NCI-H2107 (cell line): ENCODE measurements around the gene FBXL4.
"Not testable (repeated sequence)": the region's sequence is repeated elsewhere in the genome, so short reads cannot be mapped to it uniquely, and the experiment has no call there.

Source experiments
- DNase-seq: peaks from one replicate; lab custom pipeline; 2025; lab: John Stamatoyannopoulos, UW

The FBXL4 gene

DNA sequence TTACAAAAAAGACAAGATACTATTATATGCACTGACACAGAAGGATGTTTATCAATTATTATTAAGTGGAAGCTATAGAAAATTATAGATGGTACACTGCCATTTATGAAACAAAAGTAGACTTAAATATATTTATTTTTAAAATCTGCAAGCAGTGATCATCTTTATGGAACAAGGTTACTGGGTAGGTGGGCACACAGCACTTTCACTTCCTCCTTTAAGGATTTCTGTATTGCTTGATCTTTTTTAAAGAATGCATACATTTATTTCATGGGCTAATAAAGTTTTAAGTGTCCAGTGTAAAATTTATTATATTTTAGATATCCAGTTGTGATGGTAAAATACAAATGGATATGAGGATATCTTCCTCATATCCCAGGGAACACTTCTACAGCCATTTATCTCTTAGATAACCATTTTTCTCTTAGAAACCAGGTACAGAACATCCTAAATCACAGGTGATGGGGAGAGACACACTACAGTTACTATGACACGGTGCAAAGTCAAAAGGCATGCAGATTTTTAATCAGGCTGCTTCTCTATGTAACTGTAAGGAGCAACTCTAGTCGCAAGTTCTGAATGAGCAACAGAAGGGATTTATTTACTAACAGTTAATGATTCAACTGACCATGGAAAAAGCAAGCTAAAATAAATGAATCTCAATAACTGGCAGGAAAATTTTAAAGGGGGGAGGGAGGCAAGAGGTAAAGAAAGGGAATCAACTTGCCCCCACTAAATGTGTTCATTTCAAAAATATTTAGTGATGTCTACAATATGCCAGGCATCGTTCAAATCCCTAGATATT lies 2.2 kb downstream of the FBXL4 start:
- no peak for DNase-seq

DNA sequence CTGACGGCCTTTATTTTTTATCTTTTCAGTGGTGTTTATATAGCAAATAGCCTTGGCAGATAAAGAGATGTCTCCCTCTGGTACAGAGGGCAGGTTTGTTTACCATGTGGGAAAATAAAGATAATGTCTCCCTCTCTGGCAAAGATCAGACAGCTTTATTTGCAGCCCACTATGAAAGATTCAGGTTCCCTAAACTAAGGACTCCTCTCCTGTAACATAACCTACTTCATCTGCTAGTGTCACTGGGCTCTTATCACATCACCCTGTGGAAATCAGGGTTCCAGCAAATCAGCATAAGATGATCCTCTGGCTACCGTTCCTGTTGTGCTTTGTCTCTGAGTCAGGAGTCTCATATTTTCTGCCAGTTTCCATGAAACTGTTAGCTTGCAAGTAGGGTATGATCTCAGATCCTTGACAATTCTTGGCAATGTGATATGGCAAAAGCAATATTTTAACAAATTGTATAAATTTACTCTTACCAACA lies 3.1 kb downstream of the FBXL4 start:
- DNase-seq = no peak

DNA sequence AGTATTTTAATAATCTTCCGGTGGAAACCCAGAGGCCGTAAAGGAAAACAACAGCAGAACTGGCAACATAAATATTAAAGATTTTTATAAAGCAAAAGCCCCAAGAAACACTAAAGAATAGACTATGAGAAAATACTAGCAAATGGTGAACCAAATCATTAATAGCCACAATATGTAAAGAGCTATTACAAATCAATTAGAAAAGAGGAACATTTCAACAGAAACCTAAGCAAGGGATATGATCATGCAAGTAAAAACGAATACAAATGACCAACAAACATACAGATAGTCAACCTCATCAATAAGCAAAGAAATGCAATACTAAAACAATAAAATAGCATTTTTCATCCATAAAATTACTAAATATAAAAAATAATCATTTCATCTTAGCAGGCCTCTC lies 3.6 kb downstream of the FBXL4 start:
- DNase-seq = no peak

DNA sequence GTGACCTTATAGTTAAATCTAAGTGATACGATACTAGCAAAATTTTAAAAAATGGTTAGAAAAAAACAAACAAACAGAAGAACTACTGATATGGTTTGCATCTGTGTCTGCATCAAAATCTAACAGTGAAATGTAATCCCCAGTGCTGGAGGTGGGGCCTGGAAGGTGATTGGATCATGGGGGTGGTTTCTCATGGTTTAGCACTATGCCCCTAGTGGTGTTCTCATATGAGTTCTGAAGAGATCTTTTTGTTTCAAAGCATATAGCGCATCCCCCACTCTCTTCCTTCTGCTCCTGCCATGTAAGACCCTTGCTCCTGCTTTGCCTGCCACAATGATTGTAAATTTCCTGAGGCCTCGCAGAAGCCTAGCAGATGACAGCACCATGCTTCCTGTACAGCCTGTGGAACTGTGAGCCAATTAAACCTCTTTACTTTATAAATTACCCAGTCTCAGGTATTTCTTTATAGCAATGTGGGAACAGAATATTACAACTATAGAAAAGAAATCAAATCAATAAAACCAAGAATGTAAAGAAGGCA lies 5.4 kb downstream of the FBXL4 start:
- DNase-seq = no peak

DNA sequence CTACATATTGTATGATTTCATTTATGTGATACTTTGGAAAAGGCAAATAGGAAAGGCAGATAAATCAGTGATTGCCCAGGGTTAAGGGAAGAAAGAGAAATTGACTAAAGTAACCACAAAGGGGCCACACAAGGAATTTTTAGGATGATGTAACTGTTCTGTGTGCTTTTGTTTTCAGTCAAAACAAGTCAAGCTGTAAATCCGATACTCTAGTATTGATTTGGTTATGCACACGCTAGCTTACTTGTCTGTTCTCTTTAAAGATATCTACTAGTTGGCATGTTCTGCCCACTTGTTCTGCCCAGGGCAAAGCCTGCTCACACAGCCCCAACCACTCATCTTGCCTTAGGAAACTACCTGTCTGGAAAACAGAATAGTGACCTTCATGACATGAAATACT lies 6.4 kb downstream of the FBXL4 start:
- DNase-seq = no peak

DNA sequence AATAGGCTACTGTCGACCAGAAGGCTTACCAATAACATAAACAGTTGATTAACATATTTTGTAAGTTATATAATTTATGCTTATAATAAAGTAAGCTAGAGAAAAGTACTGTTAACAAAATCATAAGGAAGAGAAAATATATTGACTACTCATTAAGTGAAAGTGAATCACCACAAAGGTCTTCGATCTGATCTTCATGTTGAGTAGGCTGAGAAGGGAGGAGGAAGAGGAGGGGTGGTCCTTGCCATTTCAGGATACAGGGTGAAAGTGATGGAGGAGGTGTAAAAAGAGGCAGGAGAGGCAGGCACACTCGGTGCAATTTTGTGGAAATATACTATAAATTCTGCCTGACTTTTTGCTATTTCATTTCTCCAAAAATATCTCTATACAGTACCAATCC lies 10.4 kb downstream of the FBXL4 start:
- DNase-seq = no peak

DNA sequence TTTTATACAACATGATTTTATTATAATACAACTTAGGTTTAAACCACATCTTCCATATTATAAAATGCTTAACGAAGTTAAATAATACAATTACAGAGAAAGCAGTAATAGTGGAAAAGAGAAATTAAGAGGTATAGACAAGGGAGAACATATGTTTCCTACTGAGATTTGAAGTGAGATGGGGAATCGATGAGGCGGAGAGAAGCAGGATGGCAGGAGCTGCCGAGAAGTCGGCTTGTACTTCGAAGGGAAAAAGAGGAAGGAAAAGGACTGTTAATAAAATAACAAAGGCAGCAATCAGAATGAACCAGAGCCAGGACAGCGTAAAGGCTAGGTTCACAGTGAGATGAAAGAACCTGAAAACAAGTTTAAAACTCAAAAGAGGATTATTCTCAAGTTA lies 15.4 kb downstream of the FBXL4 start:
- DNase-seq = no peak

DNA sequence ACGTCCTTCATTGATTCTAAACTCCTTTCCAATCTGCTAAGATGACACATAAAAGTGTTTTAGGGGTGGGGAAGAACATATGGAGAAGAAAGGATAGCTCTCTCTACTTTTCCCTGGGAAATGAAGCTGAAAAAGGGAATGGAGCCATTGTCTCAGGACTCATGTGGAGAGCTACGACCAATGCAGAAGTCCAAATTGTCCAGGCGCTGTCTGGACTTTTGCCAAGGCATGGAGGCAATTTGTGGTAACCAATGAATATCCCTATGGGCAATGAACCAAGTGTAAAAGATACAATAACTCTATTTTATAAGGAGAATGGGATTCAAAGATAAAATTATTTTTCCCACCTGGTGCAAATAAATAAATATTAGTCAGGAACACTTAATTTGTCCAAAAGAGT lies 16.1 kb downstream of the FBXL4 start:
- DNase-seq = no peak

DNA sequence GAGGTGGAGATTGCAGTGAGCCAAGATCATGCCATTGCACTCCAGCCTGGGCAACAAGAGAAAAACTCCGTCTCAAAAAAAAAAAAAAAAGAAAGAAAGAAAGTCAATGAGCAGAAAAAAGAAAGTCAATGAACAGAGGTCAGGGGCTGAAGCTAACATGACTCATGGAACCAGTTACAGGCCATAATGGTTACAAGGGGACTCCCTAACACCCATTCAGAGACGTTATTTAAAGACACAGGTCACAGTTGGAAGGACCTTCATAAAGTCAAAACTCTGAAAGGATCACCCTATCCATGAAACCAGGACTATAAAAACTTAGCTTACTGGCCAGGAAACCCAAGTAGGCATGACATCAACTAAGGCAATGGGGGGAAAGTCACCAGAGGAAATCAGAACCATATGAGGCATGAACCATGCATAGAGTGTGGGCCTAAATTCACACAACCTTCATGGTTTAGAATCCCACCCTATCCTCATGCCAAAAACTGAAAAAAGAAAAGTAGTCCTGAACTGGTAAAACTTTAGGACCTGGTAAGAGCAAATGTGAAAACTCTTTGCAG lies 18.2 kb downstream of the FBXL4 start:
- no peak for DNase-seq

DNA sequence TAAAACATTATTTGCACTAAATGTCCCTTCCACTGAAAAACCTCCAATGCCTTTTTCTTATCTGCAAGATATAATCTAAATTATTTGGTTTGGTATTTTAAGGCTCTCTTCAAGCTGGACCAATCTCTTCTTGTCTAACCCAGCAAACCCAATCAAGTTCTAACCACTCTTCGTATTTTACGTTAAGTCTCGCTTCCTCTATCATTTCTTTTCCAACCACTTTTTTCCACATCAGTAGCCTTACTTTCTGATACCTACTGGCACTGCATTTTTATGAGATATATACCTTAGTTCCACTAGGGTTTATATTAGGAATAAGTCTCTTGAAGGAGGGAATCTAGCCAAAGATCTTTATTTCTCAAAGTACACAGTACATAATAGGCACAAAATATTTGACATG lies 19.1 kb downstream of the FBXL4 start:
- DNase-seq = no peak

DNA sequence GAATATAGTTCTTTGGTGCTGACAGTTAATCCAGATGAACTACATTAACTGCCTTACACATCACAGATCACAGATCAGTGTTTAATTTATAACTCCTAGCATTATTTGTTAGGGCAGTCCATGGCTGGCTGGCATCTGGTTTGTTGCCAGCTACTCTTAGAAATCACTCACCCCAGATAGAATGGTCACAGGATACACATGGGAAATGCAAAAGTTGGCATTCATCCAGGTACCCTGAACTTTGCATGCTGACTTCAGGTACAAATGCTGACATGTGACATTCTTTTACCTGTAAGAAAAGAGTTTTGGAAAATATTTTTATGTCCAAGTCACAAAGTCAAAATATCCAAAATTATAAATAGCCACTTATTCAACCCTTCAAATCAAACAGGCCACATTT lies 20.2 kb downstream of the FBXL4 start:
- peak; percentile 53 for DNase-seq

DNA sequence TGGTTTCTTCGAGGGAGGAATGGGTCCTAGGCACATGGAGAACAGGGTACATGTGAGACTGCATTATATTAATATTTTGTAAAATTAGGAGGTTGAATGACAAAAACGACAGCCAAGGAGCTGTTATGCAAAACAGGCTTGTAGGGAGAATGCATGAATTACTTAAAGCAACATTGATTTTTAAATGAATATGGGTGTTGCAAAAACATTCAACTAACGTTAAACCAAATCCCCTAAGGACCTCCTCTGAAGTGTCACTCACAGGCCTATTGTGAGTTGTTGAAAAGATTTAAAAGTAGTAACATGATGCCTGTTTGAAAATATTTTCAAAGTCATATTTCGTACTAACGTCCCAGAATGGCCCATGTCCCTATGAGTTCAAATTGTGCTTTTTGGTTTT lies 21.9 kb downstream of the FBXL4 start:
- DNase-seq = no peak

DNA sequence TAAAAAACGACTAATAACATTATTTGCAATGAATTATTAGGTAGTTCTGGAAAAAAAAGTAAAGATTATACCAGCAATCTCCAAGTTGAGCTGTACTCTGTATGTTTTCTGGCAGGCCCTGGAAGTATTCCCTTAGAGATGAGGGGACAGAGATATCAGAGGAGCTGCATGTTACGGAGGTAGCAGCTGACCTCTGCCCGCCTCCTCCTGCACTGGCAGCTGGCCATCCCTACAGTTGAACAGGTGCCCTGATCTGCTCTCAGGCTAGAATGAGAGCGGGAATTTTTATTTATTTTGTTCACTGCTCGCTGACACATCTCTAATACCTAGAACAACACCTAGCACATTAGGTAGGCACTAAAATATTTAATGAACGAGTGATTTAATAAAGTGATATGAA lies 23.1 kb downstream of the FBXL4 start:
- DNase-seq = no peak

DNA sequence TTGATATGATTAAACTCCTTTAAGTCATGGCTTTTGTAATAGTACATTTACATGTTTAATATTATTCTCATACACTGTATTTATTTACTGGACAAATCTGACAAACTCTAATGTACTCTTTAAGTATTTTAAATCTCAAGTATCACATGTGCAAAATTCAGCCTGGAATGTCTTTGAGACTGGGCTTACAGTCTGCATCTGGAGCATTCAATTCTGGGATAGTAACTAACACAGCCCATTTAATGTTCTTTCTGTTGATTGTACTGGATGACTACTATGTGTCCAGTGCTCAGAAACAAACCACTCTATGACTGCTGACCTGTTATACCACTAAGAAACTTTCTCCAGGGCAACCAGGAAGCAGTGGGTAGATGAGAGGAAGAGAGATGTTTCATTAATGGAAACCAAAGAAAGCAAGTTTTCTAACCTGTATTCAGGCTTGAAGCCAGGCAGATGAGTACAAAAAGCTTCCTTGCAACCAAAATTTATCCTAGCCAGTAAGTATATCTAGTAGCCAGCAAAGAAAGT lies 26.8 kb downstream of the FBXL4 start:
- DNase-seq = no peak

DNA sequence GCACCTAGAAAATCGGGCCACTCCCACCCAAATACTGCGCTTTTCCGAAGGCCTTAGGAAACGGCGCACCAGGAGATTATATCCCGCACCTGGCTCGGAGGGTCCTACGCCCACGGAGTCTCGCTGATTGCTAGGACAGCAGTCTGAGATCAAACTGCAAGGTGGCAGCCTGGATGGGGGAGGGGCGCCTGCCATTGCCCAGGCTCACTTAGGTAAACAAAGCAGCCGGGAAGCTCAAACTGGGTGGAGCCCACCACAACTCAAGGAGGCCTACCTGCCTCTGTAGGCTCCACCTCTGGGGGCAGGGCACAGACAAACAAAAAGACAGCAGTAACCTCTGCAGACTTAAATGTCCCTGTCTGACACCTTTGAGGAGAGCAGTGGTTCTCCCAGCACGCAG lies 36.8 kb downstream of the FBXL4 start:
- not testable (repeated sequence) for DNase-seq

DNA sequence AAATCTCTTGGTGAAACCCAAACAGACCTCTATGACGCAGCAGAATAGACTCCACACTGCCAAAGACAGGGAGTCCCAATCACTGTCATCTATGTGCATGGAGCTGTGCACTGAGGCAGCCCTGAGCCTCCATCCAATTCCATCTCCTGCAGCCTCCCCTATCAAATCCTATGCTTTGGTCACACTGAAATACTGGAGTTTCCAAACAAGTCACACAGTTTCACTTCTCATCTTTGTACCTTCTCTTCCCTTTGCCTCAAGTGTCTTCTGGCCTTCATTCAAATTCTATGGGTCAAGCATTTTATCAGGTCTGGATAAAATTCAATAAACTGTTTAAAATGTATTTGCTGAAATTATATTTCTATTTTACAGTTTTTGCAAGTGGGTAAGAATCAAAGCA lies 38.5 kb downstream of the FBXL4 start:
- DNase-seq = no peak

DNA sequence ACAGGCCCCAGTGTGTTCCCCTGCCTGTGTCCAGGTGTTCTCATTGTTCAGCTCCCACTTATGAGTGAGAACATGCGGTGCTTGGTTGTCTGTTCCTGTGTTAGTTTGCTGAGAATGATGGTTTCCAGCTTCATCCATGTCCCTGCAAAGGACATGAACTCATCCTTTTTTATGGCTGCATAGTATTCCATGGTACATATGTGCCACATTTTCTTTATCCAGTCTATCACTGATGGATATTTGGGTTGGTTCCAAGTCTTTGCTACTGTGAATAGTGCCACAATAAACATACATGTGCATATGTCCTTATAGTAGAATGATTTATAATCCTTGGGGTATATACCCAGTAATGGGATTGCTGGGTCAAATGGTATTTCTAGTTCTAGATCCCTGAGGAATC lies 41.4 kb downstream of the FBXL4 start:
- not testable (repeated sequence) for DNase-seq

DNA sequence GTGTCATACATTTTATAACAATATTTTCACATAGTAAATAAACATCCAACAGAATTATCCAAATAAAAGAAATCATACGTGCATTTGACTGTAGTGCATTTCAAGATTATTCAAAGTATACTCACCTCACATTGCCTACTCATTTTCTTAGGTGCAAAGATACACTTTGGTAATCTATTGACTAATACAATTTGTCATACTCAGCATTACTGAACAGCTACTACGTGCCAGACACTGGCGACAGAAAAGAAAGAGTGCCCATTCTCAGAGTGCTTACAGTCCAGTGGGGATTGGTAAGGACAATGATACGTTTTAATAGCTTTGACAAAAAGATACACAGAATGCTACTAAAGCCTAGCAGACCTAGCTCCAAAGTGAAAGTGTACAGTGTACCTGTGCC lies 42.0 kb downstream of the FBXL4 start:
- no peak for DNase-seq

DNA sequence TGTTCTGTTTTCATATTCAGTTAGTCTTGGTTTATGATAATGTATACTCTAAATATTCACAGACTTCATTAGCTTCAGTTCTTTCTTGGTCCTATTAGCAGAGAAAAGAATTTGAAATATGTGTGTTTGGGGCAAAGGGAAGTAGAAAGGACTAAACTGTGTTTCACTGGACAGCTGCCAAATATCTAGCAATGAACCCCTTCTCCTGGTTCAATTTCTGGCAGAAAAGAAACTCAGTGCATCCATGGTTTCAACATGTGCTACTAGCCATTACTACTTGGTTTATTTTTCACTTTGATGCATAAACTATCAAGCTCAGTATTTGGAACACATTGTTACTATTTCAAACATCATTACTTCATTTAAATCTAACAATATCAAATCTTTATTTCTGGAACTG lies 43.6 kb downstream of the FBXL4 start:
- no peak for DNase-seq

DNA sequence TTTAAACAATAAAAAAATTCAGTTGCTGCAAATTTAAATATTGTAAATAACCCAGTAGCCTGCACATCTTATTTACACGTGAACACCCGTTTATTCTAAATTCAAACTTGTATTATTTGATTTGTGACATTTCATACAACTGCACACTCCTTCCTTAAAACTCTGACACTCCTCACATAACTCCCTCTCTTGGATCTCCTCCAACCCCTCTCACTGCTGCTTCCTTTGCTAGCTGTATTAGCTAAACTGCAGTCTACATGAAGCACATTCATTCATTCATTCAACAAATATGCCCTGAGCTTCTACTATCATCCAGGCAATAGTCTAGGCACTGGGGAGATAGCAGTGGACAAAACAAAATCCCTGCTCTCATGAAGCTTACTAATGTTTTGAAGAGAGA lies 47.0 kb downstream of the FBXL4 start:
- no peak for DNase-seq

DNA sequence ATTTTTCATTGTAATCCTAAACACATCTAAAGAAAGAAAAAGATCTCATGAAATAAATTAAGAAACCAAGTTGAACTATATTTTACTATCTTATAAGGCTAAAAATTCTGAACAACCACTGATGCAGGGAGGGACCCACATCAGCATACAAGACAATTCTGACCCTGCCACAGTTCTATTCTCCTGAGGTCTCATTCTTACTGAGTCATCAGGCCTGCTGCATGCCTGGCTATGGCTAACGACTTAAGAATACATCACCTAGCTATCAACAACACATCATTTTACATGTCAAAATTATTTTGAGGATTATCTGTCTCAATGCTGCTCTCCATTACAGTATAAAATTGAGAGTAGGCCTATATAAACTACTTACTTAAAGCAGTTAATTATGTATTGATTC lies 52.9 kb downstream of the FBXL4 start:
- no peak for DNase-seq

DNA sequence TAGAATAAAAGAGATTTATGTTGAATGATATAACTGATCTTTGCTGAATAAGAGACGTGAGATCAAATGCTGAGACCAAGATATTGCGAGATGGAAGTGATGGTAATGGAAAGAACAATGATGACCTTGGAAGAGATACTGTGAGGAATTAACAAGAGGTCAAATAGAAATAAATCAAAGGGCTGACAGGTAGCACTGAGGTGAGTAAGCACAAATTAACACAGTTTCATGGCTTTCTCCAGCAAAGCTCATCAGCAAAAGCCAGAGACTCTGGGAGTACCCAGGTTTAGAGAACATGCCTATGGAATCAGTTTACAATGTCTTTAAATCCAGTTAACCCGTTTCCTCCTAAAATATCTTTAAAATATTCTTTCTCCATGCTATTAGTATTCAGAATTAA lies 60.1 kb downstream of the FBXL4 start:
- DNase-seq = no peak

DNA sequence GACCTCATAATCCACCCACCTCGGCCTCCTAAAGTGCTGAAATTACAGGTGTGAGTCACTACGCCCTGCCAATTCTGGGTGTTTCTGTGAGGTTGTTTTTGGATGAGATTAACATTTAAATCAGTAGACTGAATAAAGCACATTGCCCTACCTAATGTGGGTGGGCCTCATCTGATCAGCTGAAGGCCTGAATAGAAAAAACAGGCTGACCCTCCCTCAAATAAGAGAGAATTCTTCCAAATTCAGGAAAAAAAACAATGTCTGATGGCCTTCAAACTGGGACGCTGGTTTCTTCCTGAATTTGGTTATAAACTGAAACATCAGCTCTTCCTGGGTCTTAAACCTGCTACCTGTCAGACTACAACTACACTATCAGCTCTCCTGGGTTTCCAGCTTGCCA lies 62.4 kb downstream of the FBXL4 start:
- DNase-seq = no peak
